DMS53 treated with DMSO at 0.1 percent for 48 hours (cell line): ENCODE results near the gene OR3A1.
"Not testable (repeated sequence)": the region's sequence is repeated elsewhere in the genome, so short reads cannot be mapped to it uniquely, and the experiment has no call there.

Experiments used
- DNase-seq: peaks from one replicate; lab custom pipeline; 2025; ENCODE audit not compliant: unreplicated experiment; lab: John Stamatoyannopoulos, UW

The OR3A1 gene

GRCh38 chr17:3298260-3298659 lies at the start of gene OR3A1:
Gene OR3A1 (minus strand): TSS chr17:3298360. CDS start chr17:3292582, 5,778 bp downstream.
- no peak for DNase-seq

GRCh38 chr17:3342782-3343181 lies 44.6 kb upstream of the OR3A1 start:
- not testable (repeated sequence) for DNase-seq

- DNase-seq = no peak
Measured at GRCh38 chr17:3335876-3336275, 37.7 kb upstream of the OR3A1 start.

GRCh38 chr17:3318336-3318735 lies 20.2 kb upstream of the OR3A1 start:
- DNase-seq = no peak

- DNase-seq = no peak
Measured at GRCh38 chr17:3316836-3317235, 18.7 kb upstream of the OR3A1 start.

GRCh38 chr17:3308603-3309002 lies 10.4 kb upstream of the OR3A1 start:
- no peak for DNase-seq

GRCh38 chr17:3295632-3296031 lies 2.5 kb downstream of the OR3A1 start:
- DNase-seq = no peak

GRCh38 chr17:3293548-3293947 lies 4.6 kb downstream of the OR3A1 start:
- not testable (repeated sequence) for DNase-seq

- DNase-seq = no peak
Measured at GRCh38 chr17:3282901-3283300, 15.3 kb downstream of the OR3A1 start.

- DNase-seq = no peak
Measured at GRCh38 chr17:3276126-3276525, 22.0 kb downstream of the OR3A1 start.

GRCh38 chr17:3271072-3271848 lies 26.9 kb downstream of the OR3A1 start:
- DNase-seq = no peak

- no peak for DNase-seq
Measured at GRCh38 chr17:3260600-3260999, 37.6 kb downstream of the OR3A1 start.

- DNase-seq = no peak
Measured at GRCh38 chr17:3260163-3260562, 38.0 kb downstream of the OR3A1 start.

- no peak for DNase-seq
Measured at GRCh38 chr17:3256575-3256974, 41.6 kb downstream of the OR3A1 start.

- not testable (repeated sequence) for DNase-seq
Measured at GRCh38 chr17:3249013-3249412, 49.1 kb downstream of the OR3A1 start.

GRCh38 chr17:3244841-3245240 lies 53.3 kb downstream of the OR3A1 start:
- DNase-seq = not testable (repeated sequence)

- DNase-seq = not testable (repeated sequence)
Measured at GRCh38 chr17:3241044-3241443, 57.1 kb downstream of the OR3A1 start.
